ENCODE results near the gene MDM2.

DNA sequence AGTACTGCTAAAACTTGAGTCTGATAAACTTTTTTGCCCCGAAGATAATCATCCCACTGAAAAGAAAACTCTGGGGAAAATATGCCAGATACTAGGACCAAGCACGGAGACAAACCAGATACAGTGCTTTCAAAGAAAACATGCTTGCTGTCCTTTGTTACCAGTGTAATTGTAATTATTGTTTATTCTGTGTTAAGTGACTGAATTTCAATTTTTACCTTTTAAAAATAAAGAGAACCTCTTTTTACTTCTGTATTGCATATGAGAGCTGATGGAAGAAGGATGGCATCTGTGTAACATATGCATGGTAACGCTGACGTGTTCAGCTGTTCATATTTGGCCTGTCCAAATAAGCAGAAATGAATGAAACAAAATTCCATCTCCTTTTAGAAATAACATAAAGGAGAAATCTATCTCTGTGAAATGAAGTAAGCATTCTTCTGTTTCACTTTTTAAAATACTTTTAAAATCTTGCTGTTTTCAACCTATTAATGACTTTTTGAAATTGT, 39.5 kb upstream of the MDM2 start:
- TF ChIP-seq, protein P1, sequence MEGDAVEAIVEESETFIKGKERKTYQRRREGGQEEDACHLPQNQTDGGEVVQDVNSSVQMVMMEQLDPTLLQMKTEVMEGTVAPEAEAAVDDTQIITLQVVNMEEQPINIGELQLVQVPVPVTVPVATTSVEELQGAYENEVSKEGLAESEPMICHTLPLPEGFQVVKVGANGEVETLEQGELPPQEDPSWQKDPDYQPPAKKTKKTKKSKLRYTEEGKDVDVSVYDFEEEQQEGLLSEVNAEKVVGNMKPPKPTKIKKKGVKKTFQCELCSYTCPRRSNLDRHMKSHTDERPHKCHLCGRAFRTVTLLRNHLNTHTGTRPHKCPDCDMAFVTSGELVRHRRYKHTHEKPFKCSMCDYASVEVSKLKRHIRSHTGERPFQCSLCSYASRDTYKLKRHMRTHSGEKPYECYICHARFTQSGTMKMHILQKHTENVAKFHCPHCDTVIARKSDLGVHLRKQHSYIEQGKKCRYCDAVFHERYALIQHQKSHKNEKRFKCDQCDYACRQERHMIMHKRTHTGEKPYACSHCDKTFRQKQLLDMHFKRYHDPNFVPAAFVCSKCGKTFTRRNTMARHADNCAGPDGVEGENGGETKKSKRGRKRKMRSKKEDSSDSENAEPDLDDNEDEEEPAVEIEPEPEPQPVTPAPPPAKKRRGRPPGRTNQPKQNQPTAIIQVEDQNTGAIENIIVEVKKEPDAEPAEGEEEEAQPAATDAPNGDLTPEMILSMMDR (IDR thresholded peaks at IDR 0.05), result no peak
- no peak for TF ChIP-seq POLR2A (IDR thresholded peaks at IDR 0.05)

Data from esophagus squamous epithelium (tissue), 4 donors.